HG03060 (cell line): ENCODE measurements around the gene TMEM108.

Source experiments
- ATAC-seq: cut with Tn5 transposase; IDR thresholded peaks from one replicate; pipeline ENCODE4 v1.9.1; 2021; ENCODE audit warnings: low read depth, moderate number of reproducible peaks; ENCODE audit not compliant: unreplicated experiment

TMEM108 gene

DNA sequence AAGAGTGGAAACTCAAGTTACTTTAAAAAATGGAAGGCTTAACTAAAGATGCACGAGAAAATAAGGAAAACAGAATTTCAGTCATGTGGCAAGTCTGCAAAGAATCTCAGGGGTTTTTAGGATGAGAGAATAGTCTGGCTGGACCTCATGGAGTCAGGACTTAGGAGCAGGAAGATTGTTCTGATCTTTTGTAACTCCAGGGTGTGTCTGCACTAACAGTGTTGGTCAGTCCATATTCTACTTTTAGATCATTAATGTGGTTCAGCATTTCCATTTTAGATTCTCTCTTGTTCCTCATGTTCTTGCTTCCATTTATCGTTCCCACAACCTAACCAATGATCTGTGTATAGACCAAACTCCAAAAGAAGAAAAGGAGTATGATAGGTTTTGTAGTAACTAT, 15.3 kb downstream of the TMEM108 start:
- no peak for ATAC-seq

DNA sequence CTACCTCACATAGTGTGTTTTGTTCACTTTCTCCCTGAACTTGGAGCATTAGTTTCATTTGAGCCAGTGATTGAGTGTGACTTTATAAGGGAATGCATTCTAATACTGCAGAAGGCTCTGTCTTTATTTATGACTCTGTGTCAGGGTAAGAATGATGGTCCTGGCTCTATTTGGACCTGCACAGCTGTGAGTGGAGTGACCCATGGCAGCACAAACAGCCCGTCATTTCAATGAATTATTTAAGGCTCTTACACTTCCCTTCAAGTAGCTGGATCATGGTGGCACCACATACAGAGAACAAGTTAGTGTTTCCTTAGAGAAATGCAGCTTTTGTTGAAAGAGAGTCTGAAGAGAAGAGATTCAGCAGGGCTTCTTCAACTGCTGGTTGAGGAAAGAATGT, 16.4 kb downstream of the TMEM108 start:
- ATAC-seq: no peak

DNA sequence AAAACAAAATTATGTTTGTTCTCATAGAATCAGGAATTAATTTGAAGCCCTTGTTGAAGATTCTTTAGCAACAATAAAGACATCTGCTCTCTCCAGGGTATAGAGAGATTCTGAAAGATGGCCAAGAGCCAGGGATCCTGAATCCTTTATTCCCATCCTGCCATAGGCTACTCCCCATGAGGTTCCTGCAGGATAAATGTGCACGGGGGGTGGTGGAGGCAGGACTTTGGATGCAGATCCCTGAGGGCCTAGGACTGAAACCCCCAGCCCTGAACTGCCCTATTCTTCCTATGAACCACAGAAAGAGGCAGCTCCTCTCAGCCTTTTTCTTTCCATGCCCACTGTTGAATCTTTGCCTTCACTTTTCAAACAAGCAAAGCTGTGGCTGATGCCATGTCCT, 17.1 kb downstream of the TMEM108 start:
- no peak for ATAC-seq

DNA sequence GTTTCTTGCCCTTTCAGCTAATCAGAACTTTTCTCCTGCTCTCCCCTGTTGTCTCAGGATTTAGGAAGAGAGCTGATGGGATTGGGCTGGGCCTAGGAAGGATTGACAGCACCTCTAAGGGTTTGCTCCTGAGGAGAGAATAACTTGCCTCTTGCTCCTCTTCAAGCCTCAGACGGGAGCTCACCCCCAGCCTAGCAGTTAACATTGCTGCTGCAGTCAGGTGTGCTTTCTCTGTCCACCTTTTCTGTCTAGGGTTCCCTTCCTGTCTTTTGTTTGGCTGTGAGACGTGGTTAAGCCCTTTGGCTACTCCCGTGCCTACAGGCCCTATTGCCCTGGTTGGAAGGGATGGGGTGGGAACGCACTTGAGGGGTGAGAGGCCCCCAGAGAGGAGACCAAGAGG, 20.1 kb downstream of the TMEM108 start:
- no peak for ATAC-seq

DNA sequence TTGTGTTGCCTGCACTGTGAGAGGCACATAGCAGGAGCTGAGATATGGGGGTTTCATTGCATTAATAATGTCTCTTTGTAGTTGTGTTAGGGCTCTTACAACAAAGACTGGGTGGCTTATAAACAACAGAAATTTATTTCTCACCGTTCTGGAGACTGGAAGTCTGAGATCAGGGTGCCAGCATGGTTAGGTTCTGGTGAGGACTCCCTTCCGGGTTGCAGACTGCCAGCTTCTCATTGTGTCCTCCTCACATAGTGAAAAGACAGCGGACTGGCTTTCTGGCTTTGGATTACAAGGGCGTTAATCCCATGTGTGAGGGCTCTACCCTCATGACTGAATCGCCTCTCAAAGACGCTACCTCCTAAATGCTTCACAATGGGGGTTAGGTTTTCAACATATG, 20.6 kb downstream of the TMEM108 start:
- ATAC-seq: no peak

DNA sequence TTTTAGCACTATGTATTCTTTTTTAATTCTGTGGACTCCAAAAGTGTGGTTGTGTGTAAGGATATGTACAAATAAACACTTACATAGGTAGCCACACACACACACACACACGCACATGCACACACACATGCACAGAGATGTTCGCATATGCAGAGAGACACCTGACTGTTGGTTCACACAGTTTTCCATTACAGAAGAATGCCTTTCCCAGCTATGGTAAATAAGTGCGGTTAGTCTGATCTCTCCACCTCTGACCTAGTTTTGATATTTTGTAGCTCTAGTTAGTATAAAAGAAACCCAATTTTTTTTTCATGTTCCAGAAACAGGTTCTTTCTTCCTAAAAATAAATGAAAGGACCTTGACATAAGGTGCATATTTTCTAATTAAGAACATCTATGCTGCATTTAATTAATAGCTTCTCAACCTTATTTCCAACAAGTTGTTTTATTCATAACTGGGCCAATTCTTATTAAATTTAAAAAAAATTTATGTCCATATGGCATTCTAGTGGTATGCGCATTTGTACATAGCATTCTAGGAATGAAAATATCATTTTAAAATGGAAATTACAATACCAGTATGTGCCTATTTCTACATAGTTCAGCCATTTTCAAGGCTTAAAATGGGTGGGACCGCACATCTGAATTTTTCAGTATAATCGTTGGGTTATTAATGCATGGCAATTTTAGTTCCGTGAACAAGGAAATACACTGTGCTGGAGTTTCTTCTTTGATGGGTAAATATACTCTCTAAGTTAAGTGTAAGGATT, 27.2 kb downstream of the TMEM108 start:
- no peak for ATAC-seq

DNA sequence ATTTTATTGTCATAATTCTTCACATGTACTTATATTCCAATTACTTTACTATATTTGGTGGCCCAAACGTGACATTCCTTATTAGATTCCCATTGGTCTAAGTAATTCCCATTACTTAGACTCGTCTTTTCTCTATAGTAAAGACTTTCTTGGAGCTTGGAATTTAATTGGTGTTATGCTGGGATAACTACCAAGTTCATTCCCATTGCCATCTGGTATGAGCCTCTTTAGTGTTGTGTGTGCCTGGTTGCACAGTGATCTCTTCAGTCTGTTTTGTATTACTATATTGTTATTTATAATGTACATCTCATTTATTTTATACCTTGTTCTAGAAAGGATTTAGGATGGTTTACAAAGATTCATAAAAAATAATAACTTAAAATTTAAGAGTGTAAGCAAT, 27.8 kb downstream of the TMEM108 start:
- no peak for ATAC-seq

DNA sequence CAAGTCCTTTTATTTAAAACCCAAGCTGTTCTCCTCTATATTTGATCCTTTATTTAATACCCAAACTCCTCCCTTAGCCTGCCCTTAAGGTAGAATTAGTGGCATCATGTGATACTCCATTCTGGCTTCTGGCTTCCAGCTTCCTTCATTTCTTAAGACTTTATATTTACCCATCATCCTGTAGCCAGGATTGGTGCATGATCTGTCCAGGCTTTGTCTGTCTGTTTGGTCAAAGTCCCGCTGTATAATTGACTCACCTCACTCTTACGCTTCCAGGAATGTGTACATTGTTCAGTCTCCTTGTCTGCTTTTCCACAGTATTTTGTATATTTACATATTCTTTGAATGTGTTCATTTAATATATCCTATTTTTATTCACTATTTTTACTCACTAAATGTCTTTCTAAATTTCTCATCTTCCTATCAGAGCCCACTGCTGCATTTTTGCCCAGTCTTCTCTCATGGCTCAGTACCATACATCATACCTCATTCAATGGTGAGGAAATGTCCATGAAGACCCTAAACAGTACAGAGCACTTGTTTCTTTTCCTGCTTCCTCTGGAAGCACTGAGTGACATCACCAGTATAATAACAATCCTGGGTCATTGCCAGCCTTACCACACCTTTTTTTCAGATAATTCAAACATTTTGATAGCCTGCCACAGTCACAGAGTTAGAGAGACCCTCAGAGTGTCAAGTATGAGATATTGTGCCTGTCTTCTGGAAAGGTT, 31.5 kb downstream of the TMEM108 start:
- no peak for ATAC-seq

DNA sequence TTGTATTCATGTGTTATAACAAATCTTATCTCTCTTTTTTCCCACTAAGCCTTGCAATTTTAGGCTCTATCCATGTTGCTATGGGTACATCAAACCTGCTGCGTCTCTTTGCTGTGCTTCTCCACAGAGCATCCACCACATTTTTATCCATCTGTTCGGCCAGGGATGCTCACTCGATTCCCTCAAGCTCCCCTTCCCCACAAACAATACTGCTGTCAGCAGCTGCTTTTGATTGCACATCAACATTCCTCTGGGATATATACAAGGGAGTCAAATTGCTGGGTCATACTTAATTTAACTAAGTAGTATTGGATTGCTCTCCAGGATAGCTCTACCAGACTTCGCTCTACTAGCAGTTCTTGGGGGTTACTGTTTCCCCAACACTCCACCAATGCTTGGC, 36.8 kb downstream of the TMEM108 start:
- ATAC-seq: no peak

DNA sequence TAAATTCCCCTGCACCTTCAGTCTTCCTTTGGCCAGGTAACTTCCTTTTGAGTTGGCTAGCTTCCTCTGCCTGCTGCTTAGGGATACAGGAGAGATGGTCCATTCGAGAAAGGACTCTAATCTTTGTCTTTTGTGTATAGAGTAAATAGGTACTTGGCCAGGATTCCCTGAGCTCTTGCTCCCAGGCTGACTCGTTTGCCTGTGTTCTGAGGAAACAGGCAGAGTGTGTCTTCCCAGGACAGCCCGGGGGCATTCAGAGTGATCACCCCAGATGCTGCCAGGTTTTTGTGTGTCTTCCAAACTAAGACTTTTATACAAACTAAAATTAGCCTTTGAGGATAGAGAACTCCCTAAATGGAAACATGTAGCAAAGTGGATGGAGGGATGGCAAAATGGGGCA, 39.5 kb downstream of the TMEM108 start:
- no peak for ATAC-seq

DNA sequence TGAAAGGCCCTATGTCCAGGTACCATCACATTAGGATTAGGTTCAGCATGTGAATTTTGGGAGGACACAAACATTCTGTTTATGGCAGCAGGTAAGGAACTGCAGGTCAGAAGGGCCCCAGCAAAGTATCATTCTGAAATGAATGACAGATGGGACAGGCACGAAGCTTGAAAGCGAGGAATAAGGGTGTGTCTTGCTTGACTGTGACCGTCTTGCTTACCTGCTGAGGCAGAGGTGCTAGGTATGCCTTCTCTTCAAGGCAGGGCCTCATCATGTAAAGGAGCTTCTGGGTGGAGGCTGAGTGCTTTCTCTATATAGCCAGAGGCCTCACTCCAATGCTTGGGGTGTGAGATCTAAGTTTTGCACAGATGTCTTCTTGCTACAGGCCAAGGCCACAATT, 41.4 kb downstream of the TMEM108 start:
- ATAC-seq: no peak

DNA sequence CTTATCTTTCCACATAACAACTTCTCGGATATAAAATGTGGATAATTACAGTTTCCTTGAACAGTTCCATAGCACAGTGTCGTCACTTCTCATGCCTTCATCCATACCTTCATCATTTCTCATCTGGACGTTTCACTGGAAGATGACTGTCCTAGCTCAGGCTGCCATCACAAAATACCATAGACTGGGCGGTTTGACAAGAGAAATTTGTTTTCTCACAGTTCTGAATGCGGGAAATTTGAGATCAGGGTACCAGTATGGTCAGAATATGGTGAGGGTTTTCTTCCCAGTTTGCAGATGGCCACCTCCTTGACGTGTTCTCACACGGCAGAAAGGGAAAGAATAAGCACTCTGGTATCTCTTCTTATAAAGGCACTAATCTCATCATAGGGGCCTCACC, 42.8 kb downstream of the TMEM108 start:
- no peak for ATAC-seq

DNA sequence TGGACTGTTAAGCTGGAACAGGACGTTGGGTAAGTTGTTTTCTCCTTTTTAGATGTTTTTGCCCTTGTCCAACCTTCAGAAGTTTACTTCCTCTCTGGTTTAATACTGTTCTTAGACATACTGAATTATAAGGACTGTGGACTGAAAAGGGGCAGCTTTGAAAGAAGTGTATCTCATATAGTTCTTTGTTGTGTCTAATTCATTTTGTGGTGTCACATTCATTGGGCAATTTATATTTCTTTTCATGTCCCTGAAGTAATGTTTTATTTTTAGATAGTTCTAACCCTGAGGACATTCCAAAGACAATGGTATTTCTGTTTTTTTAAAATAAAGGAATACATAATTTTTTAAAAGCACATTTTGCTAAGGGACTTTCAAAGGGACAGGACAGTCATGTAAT, 45.2 kb downstream of the TMEM108 start:
- no peak for ATAC-seq

DNA sequence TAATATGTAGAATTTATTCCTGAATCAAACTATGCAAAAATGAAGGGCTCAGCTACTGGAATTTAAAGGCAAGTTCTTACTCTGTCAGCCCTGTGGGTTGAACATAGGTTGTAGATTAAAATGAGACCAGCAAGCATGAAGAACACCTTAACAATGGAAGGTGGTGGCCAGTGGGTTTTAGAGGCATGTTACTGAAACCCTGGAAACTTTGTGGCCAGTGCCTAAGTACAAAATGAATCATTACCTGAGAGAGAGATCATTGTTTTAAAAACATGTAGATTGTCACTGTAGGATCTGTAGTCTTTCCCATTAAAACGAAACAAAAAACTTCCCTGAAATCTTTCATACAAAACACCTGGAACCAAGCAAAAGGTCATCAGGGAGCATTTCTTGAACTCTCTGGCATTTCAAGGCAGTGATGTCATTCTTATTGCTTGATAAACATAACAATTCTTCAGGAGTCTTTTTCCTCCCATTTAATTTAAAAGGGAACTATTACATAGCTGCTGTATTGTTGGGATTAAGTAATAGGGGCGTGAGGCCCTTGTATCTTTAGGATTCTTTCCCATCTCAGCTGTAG, 51.8 kb downstream of the TMEM108 start:
- no peak for ATAC-seq

DNA sequence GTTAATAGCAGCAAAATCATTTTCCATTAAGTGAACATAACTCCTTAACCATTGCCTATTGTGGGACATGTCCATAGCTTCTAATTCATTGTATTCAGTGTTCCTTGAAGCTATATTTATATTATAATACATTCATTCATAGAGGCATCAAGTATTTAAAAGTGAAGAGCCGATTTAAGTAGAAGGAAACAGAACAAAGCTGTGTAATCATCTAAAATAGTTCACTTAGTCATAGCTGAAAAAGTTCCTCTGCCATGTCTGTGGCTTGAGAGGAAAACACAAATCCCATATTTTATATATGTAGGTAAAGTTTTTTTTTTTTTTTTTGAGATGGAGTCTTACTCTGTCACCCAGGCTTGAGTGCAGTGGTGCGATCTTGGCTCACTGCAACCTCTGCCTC, 54.5 kb downstream of the TMEM108 start:
- no peak for ATAC-seq

DNA sequence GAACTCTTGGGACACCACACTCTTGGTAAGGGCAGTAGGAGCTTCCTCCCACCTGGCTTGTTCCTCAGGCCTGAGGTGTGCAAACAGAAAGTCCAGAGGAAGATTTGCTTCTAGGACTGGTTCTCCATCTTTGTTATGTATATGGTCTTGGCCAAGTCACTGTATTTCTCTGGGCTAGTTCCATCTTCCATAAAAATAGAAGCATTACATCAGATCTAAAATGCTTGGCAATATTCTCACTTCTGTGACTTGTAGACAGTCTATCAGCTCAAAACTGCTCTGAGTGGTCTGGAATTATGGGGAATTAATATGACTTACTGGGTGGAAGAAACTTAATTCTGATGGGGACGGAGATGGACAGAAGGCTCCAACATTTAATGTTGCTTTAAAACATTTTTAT, 55.2 kb downstream of the TMEM108 start:
- ATAC-seq: no peak

DNA sequence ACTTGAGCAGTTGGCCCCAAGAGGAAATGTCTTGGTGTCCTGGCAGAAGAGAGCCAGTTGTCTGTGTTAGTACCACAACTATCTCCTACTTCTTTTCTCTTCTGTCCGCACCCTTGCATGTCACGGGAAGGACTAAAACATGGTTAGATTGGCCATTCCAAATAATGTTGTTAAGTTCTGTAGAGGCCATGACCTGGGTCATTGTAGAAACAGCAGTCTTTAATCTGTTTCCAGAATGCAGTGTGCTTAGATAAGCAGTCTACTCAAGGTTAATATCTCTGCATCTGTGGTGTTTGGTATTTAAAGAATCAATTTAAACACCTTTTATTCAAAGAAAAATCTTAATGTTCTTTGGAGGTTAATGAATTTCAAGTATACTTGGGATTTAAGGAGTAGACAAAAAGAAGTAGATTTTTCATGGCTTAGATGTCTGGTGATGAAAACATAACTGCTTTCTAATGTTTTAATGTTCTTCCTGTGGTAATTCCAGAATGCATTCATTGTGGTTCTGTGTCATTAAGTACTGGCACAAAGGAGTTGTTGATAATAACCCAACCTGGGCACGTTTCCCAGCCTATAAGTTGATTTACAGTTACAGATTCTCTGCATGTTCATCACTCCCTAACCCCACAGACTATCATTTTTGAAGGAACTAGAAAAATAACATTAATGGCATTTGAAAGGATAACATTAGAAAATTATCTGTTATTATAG, 58.9 kb downstream of the TMEM108 start:
- no peak for ATAC-seq

DNA sequence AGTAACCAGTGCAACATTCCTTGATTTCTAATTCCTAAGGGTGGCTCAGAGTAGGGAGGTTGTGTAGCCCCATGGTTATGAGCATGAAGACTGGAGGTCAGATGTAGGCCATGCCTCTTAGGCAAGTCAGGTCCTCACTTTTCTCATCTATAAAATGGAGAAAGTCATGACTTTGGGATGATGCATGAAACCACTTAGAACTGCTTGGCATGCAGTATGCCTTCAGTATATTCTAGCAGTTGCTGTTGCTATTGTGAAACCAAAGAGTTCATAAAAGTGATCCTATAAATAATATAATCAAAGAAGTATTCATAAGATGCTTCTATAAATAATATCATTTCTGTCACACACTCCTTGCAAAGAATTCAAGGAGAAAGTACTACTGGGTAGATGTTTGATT, 65.5 kb downstream of the TMEM108 start:
- no peak for ATAC-seq

DNA sequence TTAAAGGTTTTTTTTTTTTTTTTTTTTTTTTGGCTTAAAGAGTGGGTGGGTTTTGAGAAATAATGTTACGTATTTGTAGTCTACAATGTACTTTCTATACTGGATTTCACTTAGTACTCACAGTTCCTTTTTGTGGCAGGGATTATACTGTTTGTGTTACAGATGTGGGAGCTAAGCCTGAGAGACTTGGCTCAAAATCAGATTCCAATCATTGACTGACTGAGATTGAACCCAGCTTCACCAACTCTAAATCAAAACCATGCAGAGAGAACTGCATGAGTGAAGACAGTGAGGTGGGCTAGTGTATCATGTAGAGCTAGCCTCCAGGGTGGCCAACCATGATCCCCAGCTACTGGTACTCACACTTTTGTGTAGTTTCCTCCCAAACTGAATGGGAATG, 68.0 kb downstream of the TMEM108 start:
- no peak for ATAC-seq

DNA sequence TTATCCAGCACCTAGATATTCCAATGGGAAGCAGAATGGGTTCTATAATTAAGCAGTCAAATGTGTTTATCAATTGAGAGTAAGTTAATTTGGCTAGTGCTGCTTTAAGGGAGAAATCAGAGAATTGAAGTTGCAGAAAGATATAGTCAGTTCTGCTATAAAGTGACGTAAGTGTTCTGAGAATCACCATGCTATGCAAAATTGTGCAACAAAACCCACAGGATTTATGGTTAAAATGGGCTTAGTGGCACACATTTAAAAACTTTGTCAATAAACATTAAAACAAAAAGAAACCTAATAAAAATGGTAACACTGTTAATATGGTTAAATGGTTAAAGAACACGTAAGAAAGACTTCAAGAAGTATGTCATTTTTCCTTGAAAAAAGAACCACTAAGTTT, 74.5 kb downstream of the TMEM108 start:
- ATAC-seq: no peak

DNA sequence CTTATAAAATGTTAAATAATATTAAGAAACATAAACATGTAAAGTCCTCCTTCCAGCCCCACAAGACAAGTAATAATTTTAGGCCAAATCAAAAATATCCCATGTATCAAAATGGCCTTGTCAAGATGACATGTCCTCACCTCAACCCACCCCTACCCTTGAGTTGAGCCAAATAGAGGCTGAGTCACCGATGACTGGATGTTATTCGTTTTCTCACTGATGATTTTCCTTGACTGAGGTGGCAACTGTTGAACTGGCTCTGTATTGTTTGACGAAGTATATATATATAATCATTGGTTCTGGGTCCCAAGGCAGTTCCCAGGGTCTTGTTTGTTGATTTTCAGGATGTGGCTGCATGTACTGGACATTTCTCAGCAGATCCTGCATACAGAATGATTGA, 75.3 kb downstream of the TMEM108 start:
- no peak for ATAC-seq
